ENCODE data around the gene OTOGL. TPM values are rescaled to one million over a fixed set of nuclear protein-coding genes. Genes with fewer than 3 reads are reported as not detected.
A peak's percentile ranks its signal among the peaks of the same experiment; 100 is the strongest.

Gene OTOGL
- total RNA-seq, 1 donor from 2014 or later = 0.09 TPM

DNA sequence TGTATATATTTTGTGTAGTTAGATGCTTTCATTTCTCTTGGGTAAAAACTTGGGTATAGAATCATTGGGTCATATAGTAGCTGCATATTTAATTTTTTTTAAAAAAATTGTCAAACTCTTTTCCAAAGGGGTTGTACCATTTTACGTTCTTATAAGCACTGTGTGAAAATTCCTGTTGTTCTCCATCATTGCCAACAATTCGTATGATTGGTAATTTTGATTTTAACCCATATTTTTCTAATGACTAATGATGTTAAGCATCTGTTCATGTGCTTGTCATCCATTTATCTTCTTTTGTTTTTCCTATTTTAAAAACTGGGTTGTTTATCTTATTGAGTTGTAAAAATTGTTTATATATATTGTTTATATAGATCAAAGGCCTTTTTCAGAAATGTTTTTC is 77.4 kb downstream of the OTOGL start:
- TF ChIP-seq, protein P1, sequence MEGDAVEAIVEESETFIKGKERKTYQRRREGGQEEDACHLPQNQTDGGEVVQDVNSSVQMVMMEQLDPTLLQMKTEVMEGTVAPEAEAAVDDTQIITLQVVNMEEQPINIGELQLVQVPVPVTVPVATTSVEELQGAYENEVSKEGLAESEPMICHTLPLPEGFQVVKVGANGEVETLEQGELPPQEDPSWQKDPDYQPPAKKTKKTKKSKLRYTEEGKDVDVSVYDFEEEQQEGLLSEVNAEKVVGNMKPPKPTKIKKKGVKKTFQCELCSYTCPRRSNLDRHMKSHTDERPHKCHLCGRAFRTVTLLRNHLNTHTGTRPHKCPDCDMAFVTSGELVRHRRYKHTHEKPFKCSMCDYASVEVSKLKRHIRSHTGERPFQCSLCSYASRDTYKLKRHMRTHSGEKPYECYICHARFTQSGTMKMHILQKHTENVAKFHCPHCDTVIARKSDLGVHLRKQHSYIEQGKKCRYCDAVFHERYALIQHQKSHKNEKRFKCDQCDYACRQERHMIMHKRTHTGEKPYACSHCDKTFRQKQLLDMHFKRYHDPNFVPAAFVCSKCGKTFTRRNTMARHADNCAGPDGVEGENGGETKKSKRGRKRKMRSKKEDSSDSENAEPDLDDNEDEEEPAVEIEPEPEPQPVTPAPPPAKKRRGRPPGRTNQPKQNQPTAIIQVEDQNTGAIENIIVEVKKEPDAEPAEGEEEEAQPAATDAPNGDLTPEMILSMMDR (IDR thresholded peaks at IDR 0.05) = no peak
- no peaks in the 10 kb centered on the region for H3K4me1 ChIP-seq
- no peaks in the 10 kb centered on the region for H3K36me3 ChIP-seq
- intact Hi-C loops (cut with DNase I) = no loop called here
- DNase-seq = no peak
- no peak overlapping the region for H3K27ac ChIP-seq
- no peaks in the 10 kb centered on the region for H3K27me3 ChIP-seq
- H3K4me3 ChIP-seq = no peak overlapping the region
- no peak for ATAC-seq
- no peaks in the 10 kb centered on the region for H3K9me3 ChIP-seq

DNA sequence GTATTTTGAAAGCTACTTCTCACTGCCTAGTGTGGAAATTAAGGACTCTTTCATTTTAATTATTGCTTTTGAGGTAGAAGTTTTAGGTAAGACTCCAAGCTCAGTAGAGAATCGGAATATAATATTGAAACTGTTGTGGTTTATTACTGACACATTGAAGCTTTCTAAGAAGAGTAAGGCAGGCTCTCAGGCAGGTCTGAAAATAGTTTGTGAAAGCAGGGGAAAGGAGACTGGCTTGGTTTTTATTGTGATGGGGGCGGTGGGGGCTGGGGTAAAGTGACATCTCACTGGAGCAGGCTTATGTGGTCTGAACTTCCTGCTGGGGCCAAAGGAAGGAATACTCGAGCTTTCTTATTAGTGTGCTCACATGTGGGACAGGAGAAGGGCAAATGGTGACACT is 79.5 kb downstream of the OTOGL start:
- ATAC-seq (no peak), DNase-seq (no peak)
- H3K9me3 ChIP-seq = no peaks in the 10 kb centered on the region
- no peak overlapping the region for H3K27ac ChIP-seq
- intact Hi-C loops (cut with DNase I) = no loop called here
- H3K4me3 ChIP-seq = no peak overlapping the region
- TF ChIP-seq, protein P1 (IDR thresholded peaks at IDR 0.05) = no peak
- H3K36me3 ChIP-seq = no peaks in the 10 kb centered on the region
- no peaks in the 10 kb centered on the region for H3K4me1 ChIP-seq
- no peaks in the 10 kb centered on the region for H3K27me3 ChIP-seq

DNA sequence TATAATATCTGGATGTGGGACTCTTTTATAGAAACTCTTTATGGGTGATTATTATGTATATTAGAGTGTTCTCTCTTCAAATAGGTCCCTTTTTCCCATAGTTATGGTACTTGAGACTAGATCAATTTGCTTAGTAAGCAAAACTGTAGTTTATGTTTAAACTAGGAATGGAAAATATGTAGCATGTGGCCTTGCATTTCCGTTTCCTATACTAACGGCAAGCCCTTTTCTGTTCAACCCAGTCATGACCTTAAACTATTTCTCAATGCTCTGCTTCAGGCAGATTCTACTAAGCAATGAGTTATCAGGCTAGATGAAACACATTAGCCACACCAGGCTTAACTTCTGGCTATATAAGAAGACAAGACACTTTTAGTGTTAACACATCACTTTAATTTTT is 84.6 kb downstream of the OTOGL start:
- no peak for ATAC-seq
- H3K9me3 ChIP-seq = no peaks in the 10 kb centered on the region
- DNase-seq = no peak
- H3K4me3 ChIP-seq = no peak overlapping the region
- TF ChIP-seq, protein P1 (IDR thresholded peaks at IDR 0.05) = no peak
- intact Hi-C loops (cut with DNase I) = no loop called here
- no peaks in the 10 kb centered on the region for H3K36me3 ChIP-seq
- H3K4me1 ChIP-seq = peaks cover 8% of the 10 kb centered on the region
- no peak overlapping the region for H3K27ac ChIP-seq
- no peaks in the 10 kb centered on the region for H3K27me3 ChIP-seq

DNA sequence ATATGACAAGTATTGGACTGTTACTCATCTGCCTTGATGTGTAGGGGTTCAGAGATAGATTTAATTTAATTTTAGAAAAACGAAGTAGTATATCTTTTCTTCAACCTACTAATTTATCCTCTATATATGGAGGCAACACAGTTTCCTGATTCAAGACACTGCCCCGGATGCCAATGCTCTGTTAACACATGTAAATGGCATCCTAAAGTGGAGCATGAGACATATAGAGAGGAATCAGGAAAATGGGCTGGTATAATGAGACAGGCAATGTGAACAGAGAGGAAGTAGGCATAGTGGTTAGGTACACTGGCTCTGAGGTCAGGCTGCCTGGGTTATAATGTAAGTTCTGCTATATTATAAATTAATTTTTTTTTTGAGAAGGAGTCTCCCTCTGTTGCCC is 85.6 kb downstream of the OTOGL start:
- intact Hi-C loops (cut with DNase I) = no loop called here
- H3K9me3 ChIP-seq = no peaks in the 10 kb centered on the region
- no peak overlapping the region for H3K27ac ChIP-seq
- H3K4me1 ChIP-seq = peaks cover 8% of the 10 kb centered on the region
- DNase-seq (no peak), ATAC-seq (no peak)
- H3K27me3 ChIP-seq = no peaks in the 10 kb centered on the region
- H3K4me3 ChIP-seq = no peak overlapping the region
- TF ChIP-seq, protein P1 (IDR thresholded peaks at IDR 0.05) = no peak
- no peaks in the 10 kb centered on the region for H3K36me3 ChIP-seq

DNA sequence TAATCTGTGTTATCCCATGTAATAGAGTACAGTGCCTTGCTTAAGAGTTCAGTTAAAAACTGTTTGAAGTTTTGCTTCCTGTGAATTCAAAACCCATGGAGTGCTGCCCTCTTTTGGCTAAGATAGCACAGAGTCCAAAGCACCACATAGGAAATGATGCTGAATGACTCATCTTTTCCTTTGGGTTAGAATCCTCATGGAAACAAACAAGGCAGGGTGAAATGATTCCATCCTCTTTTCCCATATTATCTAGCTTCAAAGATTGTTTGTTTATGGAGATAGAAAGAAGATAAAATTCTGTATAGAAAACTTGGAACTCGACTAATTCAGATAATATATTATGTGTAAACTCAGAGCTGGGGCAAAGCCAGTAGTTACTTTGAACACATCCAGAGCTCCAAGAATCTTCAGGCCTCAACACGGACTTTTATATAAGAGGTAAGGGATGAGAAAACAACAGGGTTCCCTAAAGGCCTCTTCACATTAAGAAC is 87.4 kb downstream of the OTOGL start:
- ATAC-seq (peak; percentile 90), DNase-seq (no peak)
- H3K36me3 ChIP-seq = no peaks in the 10 kb centered on the region
- H3K27ac ChIP-seq = peak overlapping the region; percentile 70
- TF ChIP-seq, protein P1 (IDR thresholded peaks at IDR 0.05) = peak; percentile 65
- no peaks in the 10 kb centered on the region for H3K27me3 ChIP-seq
- intact Hi-C loops (cut with DNase I) = no loop called here
- no peak overlapping the region for H3K4me3 ChIP-seq
- peaks cover 8% of the 10 kb centered on the region for H3K4me1 ChIP-seq
- no peaks in the 10 kb centered on the region for H3K9me3 ChIP-seq

DNA sequence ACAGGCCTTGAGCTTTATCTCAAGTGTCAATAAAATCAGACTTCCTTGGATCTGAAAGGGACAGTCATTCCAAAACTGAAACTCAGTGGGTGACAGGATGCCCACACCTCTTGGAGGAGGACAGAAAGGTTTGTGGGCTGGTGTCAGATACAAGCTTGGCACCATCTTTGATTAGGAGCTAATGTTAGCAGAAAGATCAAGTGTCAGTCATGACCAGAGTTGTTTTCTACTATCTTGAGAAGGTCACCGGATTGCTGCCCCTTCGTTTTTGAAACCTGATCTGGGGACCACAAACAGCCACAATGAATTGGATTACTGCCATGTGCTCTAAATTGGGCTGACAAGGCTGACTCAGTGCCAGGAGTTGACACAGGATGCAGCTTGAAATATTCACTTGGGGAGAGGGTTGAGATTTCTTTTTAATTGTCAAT is 88.3 kb downstream of the OTOGL start:
- ATAC-seq = no peak
- DNase-seq = no peak
- Histone ChIP-seq H3K9me3 (no peaks in the 10 kb centered on the region), H3K27me3 (no peaks in the 10 kb centered on the region), H3K4me1 (peaks cover 8% of the 10 kb centered on the region), H3K4me3 (no peak overlapping the region), H3K27ac (peak overlapping the region; percentile 70), H3K36me3 (no peaks in the 10 kb centered on the region)
- intact Hi-C loops (cut with DNase I) = no loop called here
- TF ChIP-seq, protein P1 (IDR thresholded peaks at IDR 0.05) = no peak
